GM18502 (cell line): ENCODE data around the gene KLHL7.

Experiments used
- ATAC-seq: cut with Tn5 transposase; IDR thresholded peaks from one replicate; pipeline ENCODE4 v1.9.1; 2021; ENCODE audit warnings: mild to moderate bottlenecking; ENCODE audit not compliant: unreplicated experiment, poor library complexity

The KLHL7 gene

GRCh38 chr7:23105644-23106056, at the start of gene KLHL7:
Gene KLHL7 (plus strand): TSS chr7:23105785. CDS start chr7:23106027, 242 bp downstream.
- peak; percentile 96 for ATAC-seq

- ATAC-seq, result no peak
Observed at GRCh38 chr7:23058408-23059096, 47.0 kb upstream of the KLHL7 start.

GRCh38 chr7:23061327-23061726, 44.3 kb upstream of the KLHL7 start:
- no peak for ATAC-seq

GRCh38 chr7:23062452-23062851, 43.1 kb upstream of the KLHL7 start:
- no peak for ATAC-seq

- ATAC-seq, result no peak
Observed at GRCh38 chr7:23065974-23066373, 39.6 kb upstream of the KLHL7 start.

GRCh38 chr7:23067271-23067670, 38.3 kb upstream of the KLHL7 start:
- ATAC-seq, result no peak

GRCh38 chr7:23072048-23072447, 33.5 kb upstream of the KLHL7 start:
- no peak for ATAC-seq

- no peak for ATAC-seq
Observed at GRCh38 chr7:23072922-23073321, 32.7 kb upstream of the KLHL7 start.

GRCh38 chr7:23074443-23075261, 30.9 kb upstream of the KLHL7 start:
- ATAC-seq, result no peak

GRCh38 chr7:23075571-23075970, 30.0 kb upstream of the KLHL7 start:
- no peak for ATAC-seq

- ATAC-seq, result no peak
Observed at GRCh38 chr7:23076772-23077171, 28.8 kb upstream of the KLHL7 start.

GRCh38 chr7:23093111-23093510, 12.5 kb upstream of the KLHL7 start:
- ATAC-seq, result no peak

GRCh38 chr7:23093546-23093945, 12.0 kb upstream of the KLHL7 start:
- no peak for ATAC-seq

- ATAC-seq, result no peak
Observed at GRCh38 chr7:23096518-23097290, 8.9 kb upstream of the KLHL7 start.

- ATAC-seq, result no peak
Observed at GRCh38 chr7:23098029-23098428, 7.6 kb upstream of the KLHL7 start.

GRCh38 chr7:23098460-23098859, 7.1 kb upstream of the KLHL7 start:
- ATAC-seq, result no peak

GRCh38 chr7:23100697-23101096, 4.9 kb upstream of the KLHL7 start:
- ATAC-seq, result no peak

- peak; percentile 29 for ATAC-seq
Observed at GRCh38 chr7:23105086-23105643, 420 bp upstream of the KLHL7 start.

- peak; percentile 43 for ATAC-seq
Observed at GRCh38 chr7:23106057-23106822, 655 bp downstream of the KLHL7 start.
